HuH-7.5 (cell line): ENCODE data around the gene CFAP206.
A peak's percentile ranks its signal among the peaks of the same experiment; 100 is the strongest.

Experiments
- DNase-seq: peaks from one replicate; pipeline ENCODE4 v3.0.0; 2011; ENCODE audit warnings: low spot score

Gene CFAP206

GRCh38 chr6:87407901-87408720 is at the start of gene CFAP206:
Gene CFAP206 (plus strand): TSS chr6:87407972. CDS start chr6:87409840, 1,868 bp downstream.
- peak; percentile 71 for DNase-seq

- DNase-seq: no peak
Observed at GRCh38 chr6:87364602-87365252, 43.0 kb upstream of the CFAP206 start.

GRCh38 chr6:87366072-87366827 is 41.5 kb upstream of the CFAP206 start:
- DNase-seq: no peak

GRCh38 chr6:87366899-87367298 is 40.9 kb upstream of the CFAP206 start:
- DNase-seq: no peak

GRCh38 chr6:87373377-87373776 is 34.4 kb upstream of the CFAP206 start:
- DNase-seq: no peak

GRCh38 chr6:87375315-87375714 is 32.5 kb upstream of the CFAP206 start:
- no peak for DNase-seq

- DNase-seq: no peak
Observed at GRCh38 chr6:87376643-87377042, 31.1 kb upstream of the CFAP206 start.

- DNase-seq: no peak
Observed at GRCh38 chr6:87378947-87379346, 28.8 kb upstream of the CFAP206 start.

GRCh38 chr6:87382861-87383260 is 24.9 kb upstream of the CFAP206 start:
- no peak for DNase-seq

GRCh38 chr6:87384038-87384437 is 23.7 kb upstream of the CFAP206 start:
- DNase-seq: no peak

GRCh38 chr6:87384449-87384848 is 23.3 kb upstream of the CFAP206 start:
- DNase-seq: no peak

- DNase-seq: peak; percentile 41
Observed at GRCh38 chr6:87391334-87391733, 16.4 kb upstream of the CFAP206 start.

GRCh38 chr6:87393026-87393622 is 14.6 kb upstream of the CFAP206 start:
- DNase-seq: peak; percentile 15

GRCh38 chr6:87395431-87395830 is 12.3 kb upstream of the CFAP206 start:
- DNase-seq: no peak

GRCh38 chr6:87396595-87397392 is 11.0 kb upstream of the CFAP206 start:
- DNase-seq: no peak

GRCh38 chr6:87397656-87398055 is 10.1 kb upstream of the CFAP206 start:
- DNase-seq: no peak

- DNase-seq: no peak
Observed at GRCh38 chr6:87401832-87402231, 5.9 kb upstream of the CFAP206 start.

GRCh38 chr6:87407561-87407900 is 241 bp upstream of the CFAP206 start:
- peak; percentile 16 for DNase-seq

- peak; percentile 22 for DNase-seq
Observed at GRCh38 chr6:87408721-87409155, 966 bp downstream of the CFAP206 start.

- no peak for DNase-seq
Observed at GRCh38 chr6:87419266-87419665, 11.5 kb downstream of the CFAP206 start.

- DNase-seq: no peak
Observed at GRCh38 chr6:87420360-87420759, 12.6 kb downstream of the CFAP206 start.

- DNase-seq: no peak
Observed at GRCh38 chr6:87421576-87421975, 13.8 kb downstream of the CFAP206 start.
